HepG2 (cell line): Measurements from ENCODE around the gene TSPAN9. TPM values are rescaled to one million over a fixed set of nuclear protein-coding genes. Genes with fewer than 3 reads are reported as not detected.

Experiments
- ATAC-seq: fragments of 200-7000 bp; cut with Tn5 transposase; 3 replicates; pipeline ENCODE4 v1.9.1; 2020; ENCODE audit warnings: mild to moderate bottlenecking, moderate library complexity
- BruUV-seq: library from RNA; stranded (reverse); fragments of 400-500 nt; replicated peaks from 2 replicates; lab custom pipeline; 2021; lab: Mats Ljungman, UMichigan
- CTCF ChIA-PET: fragments of 300-600 bp; formaldehyde crosslinking; extraction: SDS; loops from one replicate; lab custom pipeline; 2021; ENCODE audit warnings: low total read pairs, inconsistent platforms, low intra/inter-chr PET ratio; lab: Yijun Ruan, JAX
- POLR2A ChIA-PET: fragments of 350-600 bp; sonication (Branson Sonifier 250); formaldehyde crosslinking; loops from one replicate; lab custom pipeline; 2020; ENCODE audit warnings: antibody characterized with exemption, inconsistent platforms; lab: Yijun Ruan, JAX
- DNase-seq: peaks from one replicate; pipeline ENCODE4 v3.0.0-alpha.2; 2015; ENCODE audit warnings: low spot score
- FAIRE-seq: peaks from 3 replicates; lab custom pipeline; 2011; peaks lifted over from hg19 to GRCh38; lab: Jason Lieb, UNC
- H2AFZ ChIP-seq: one replicate; pipeline ENCODE4 v1.6.1; 2011; ENCODE audit warnings: low read length, inconsistent platforms
- H3K27ac ChIP-seq: fragments of 300-600 bp; 3 replicates; pipeline ENCODE4 v1.8.0; 2011; ENCODE audit warnings: mixed run types, mild to moderate bottlenecking, mixed read lengths, low read length, inconsistent platforms; ENCODE audit not compliant: insufficient read depth; ENCODE audit errors: extremely low read length
- H3K27me3 ChIP-seq, 2 experiments: fragments of 200-600 bp in 1 of 2; 2 replicates in 1 of 2; 3 replicates in 1 of 2; pipeline versions ENCODE4 v1.6.0 to v1.8.0; 2011; ENCODE audit warnings: low read length in 2 of 2, mild to moderate bottlenecking in 2 of 2, moderate library complexity in 2 of 2, inconsistent platforms in 1 of 2; ENCODE audit not compliant: insufficient read depth in 2 of 2, control insufficient read depth in 1 of 2
- H3K36me3 ChIP-seq, 2 experiments: fragments of 200-600 bp in 1 of 2; replicated peaks in 1 of 2; 2 replicates in 1 of 2; 3 replicates in 1 of 2; pipeline versions ENCODE4 v1.5.1 to v1.8.0; 2011; ENCODE audit warnings: low read length in 2 of 2, inconsistent platforms in 1 of 2; ENCODE audit not compliant: insufficient read depth in 2 of 2, control insufficient read depth in 1 of 2
- H3K4me1 ChIP-seq: 2 replicates; pipeline ENCODE4 v1.5.1; 2012; ENCODE audit warnings: low read length, inconsistent platforms; ENCODE audit not compliant: insufficient read depth
- H3K4me2 ChIP-seq: 2 replicates; pipeline ENCODE4 v1.6.0; 2011; ENCODE audit warnings: low read depth, low read length, inconsistent platforms
- H3K4me3 ChIP-seq, 3 experiments: fragments of 200-600 bp in 1 of 3; sonication (generic), shearing (Covaris generic) in 1 of 3; replicated peaks in 1 of 3; 2 replicates each; pipeline ENCODE4 v1.5.1; 2011 to 2016; ENCODE audit warnings: low read length in 3 of 3, inconsistent platforms in 2 of 3, low read depth in 2 of 3, mild to moderate bottlenecking in 2 of 3, control low read depth in 1 of 3, mixed read lengths in 1 of 3; ENCODE audit not compliant: insufficient read depth in 1 of 3
- H3K79me2 ChIP-seq: one replicate; pipeline ENCODE4 v1.6.1; 2011; ENCODE audit warnings: low read length, inconsistent platforms; ENCODE audit not compliant: insufficient read depth
- H3K9ac ChIP-seq: 2 replicates; pipeline ENCODE4 v1.6.0; 2011; ENCODE audit warnings: mild to moderate bottlenecking, low read depth, low read length, inconsistent platforms; ENCODE audit not compliant: insufficient read depth
- H3K9me3 ChIP-seq: 2 replicates; pipeline ENCODE4 v1.5.1; 2012; ENCODE audit warnings: mild to moderate bottlenecking, low read length
- H4K20me1 ChIP-seq: 2 replicates; pipeline ENCODE4 v1.6.0; 2011; ENCODE audit warnings: inconsistent platforms, mild to moderate bottlenecking, low read length, moderate library complexity; ENCODE audit not compliant: insufficient read depth
- ATRX ChIP-seq: sonication (generic); formaldehyde crosslinking; IDR thresholded peaks from 2 replicates; pipeline ENCODE4 v1.4.0; 2020; ENCODE audit warnings: missing genetic modification reagents, borderline replicate concordance
- BATF2 ChIP-seq: sonication (generic); formaldehyde crosslinking; IDR thresholded peaks from 2 replicates; pipeline ENCODE4 v1.8.0; 2022; ENCODE audit warnings: mild to moderate bottlenecking, missing genetic modification reagents, moderate library complexity
- CTCF ChIP-seq: sonication (generic); formaldehyde crosslinking; IDR thresholded peaks from 2 replicates; pipeline ENCODE4 v1.5.0; 2020; ENCODE audit warnings: mild to moderate bottlenecking, missing genetic modification reagents, moderate library complexity
- FIP1L1 ChIP-seq: fragments of 200-400 bp; formaldehyde crosslinking; IDR thresholded peaks from 2 replicates; pipeline ENCODE4 v1.6.1; 2018; ENCODE audit warnings: low read depth, mild to moderate bottlenecking, low read length, moderate library complexity, borderline replicate concordance; ENCODE audit not compliant: insufficient read depth
- FOXA1 ChIP-seq, 2 experiments: fragments of 450-650 bp in 1 of 2; sonication (generic) in 1 of 2; formaldehyde crosslinking in 1 of 2; IDR thresholded peaks; 2 replicates each; pipeline versions ENCODE4 v1.4.0 to v1.6.1; 2016 to 2020; ENCODE audit warnings: missing genetic modification reagents in 1 of 2
- JUN ChIP-seq: sonication (generic); formaldehyde crosslinking; IDR thresholded peaks from 2 replicates; pipeline ENCODE4 v1.4.0; 2020; ENCODE audit warnings: mild to moderate bottlenecking, missing genetic modification reagents
- MED1 ChIP-seq: sonication (generic); formaldehyde crosslinking; IDR thresholded peaks from 2 replicates; pipeline ENCODE4 v1.4.0; 2020; ENCODE audit warnings: missing genetic modification reagents
- MTA3 ChIP-seq: sonication (generic); formaldehyde crosslinking; IDR thresholded peaks from 2 replicates; pipeline ENCODE4 v1.4.0; 2020; ENCODE audit warnings: missing genetic modification reagents
- PAWR ChIP-seq: sonication (generic); formaldehyde crosslinking; IDR thresholded peaks from 2 replicates; pipeline ENCODE4 v1.4.0; 2020; ENCODE audit warnings: missing genetic modification reagents, mild to moderate bottlenecking, borderline replicate concordance
- SAFB2 ChIP-seq: sonication (generic); formaldehyde crosslinking; IDR thresholded peaks from 2 replicates; pipeline ENCODE4 v1.5.1; 2020; ENCODE audit warnings: missing genetic modification reagents, low read depth, mild to moderate bottlenecking, borderline replicate concordance
- TOPORS ChIP-seq: sonication (generic); formaldehyde crosslinking; IDR thresholded peaks from 2 replicates; pipeline ENCODE4 v1.8.0; 2023; ENCODE audit warnings: mild to moderate bottlenecking, missing genetic modification reagents
- XBP1 ChIP-seq: sonication (generic); formaldehyde crosslinking; IDR thresholded peaks from 2 replicates; pipeline ENCODE4 v1.5.0; 2020; ENCODE audit warnings: missing genetic modification reagents
- ZBTB25 ChIP-seq: IDR thresholded peaks from 2 replicates; pipeline ENCODE4 v1.6.1; 2018; ENCODE audit warnings: missing genetic modification reagents
- ZKSCAN8 ChIP-seq: IDR thresholded peaks from 2 replicates; pipeline ENCODE4 v1.6.1; 2016; ENCODE audit warnings: borderline replicate concordance, missing genetic modification reagents, missing compliant biosample characterization
- ZNF839 ChIP-seq: sonication (generic); formaldehyde crosslinking; IDR thresholded peaks from 2 replicates; pipeline ENCODE4 v1.4.0; 2020; ENCODE audit warnings: missing genetic modification reagents, mild to moderate bottlenecking, borderline replicate concordance
- WGBS: methylation state at CpG from one replicate; pipeline ENCODE4 v1.1.6; 2017; ENCODE audit warnings: low lambda C conversion rate; 5-methylcytosine and 5-hydroxymethylcytosine counted together
- in situ Hi-C: cut with HindIII; loops from 2 replicates; pipeline ENCODE4 v1.10.0; 2017; ENCODE audit warnings: low pct_unique_long_range_greater_than_20kb; ENCODE audit not compliant: extremely low pct_ligation_motif_present
- intact Hi-C: fragments of 100-400 bp; cut with micrococcal nuclease; formaldehyde crosslinking; loops from one replicate; pipeline ENCODE4 v1.10.0; 2022; ENCODE audit not compliant: unreplicated experiment
- polyA plus RNA-seq, 8 experiments: library from polyadenylated mRNA; depleted of rRNA in 3 of 8; stranded (reverse) in 7 of 8; unstranded in 1 of 8; fragments of >200 nt; fragmentation: Illumina TruSeq in 4 of 8; extraction: Trizol in 4 of 8; gene quantifications; 2 replicates each; pipeline versions ENCODE4 v1.2.1 to v1.2.3, GENCODE V29; 2011 to 2016; ENCODE audit warnings: low read depth in 4 of 8, missing spikeins in 1 of 8, mixed read lengths in 1 of 8; ENCODE audit not compliant: insufficient read depth in 1 of 8
- total RNA-seq, 5 experiments: library from RNA; depleted of rRNA; stranded (reverse); fragments of >200 nt; fragmentation: Illumina TruSeq; extraction: Trizol; gene quantifications; 2 replicates each; pipeline ENCODE4 v1.2.3, GENCODE V29; 2016; ENCODE audit warnings: low read depth in 1 of 5

TSPAN9 gene
- total and polyA plus RNA-seq, 2 of the 13 experiments (the other 11 are each of a cell fraction or from before 2014, with no cell fraction given) = 18.1 to 42.3 TPM

- H3K4me3 ChIP-seq = no peak overlapping the region
- H3K4me2 ChIP-seq = no peak overlapping the region
- no peaks in the 10 kb centered on the region for H3K9me3 ChIP-seq
- no peaks in the 10 kb centered on the region for H3K36me3 ChIP-seq
- in situ Hi-C loops = loop anchor here (10.0 kb wide), 1 partner anchor 205 kb away; no protein-coding TSS in a partner anchor
- H4K20me1 ChIP-seq = no peaks in the 10 kb centered on the region
- no peak for ATAC-seq
- peaks cover 0 to 16% of the 10 kb centered on the region in 2 experiments; a peak in 2 of 5 replicates for H3K27me3 ChIP-seq
- intact Hi-C loops = no loop called here
- H3K4me1 ChIP-seq = peaks cover 36% of the 10 kb centered on the region
- H3K9ac ChIP-seq = no peak overlapping the region
- H3K79me2 ChIP-seq = no peaks in the 10 kb centered on the region
- BruUV-seq = no TSS peak
- DNase-seq = no peak
- no peak for TF ChIP-seq MED1
- no peak for TF ChIP-seq ATRX (CRISPR knock-in tag)
- FAIRE-seq = no peak
- H2AFZ ChIP-seq = no peak overlapping the region
- ChIA-PET CTCF (no interaction called here), POLR2A (no interaction called here)
- no peak overlapping the region for H3K27ac ChIP-seq
- WGBS = 28% methylated on average over 4 of the region's 4 CpGs
Observed at GRCh38 chr12:3069714-3070113, 7.5 kb upstream of the TSPAN9 start.

- H3K27ac ChIP-seq = no peak overlapping the region
- no peaks in the 10 kb centered on the region for H3K9me3 ChIP-seq
- ChIA-PET POLR2A (no interaction called here), CTCF (no interaction called here)
- H3K9ac ChIP-seq = no peak overlapping the region
- H2AFZ ChIP-seq = no peak overlapping the region
- WGBS = 4% methylated on average over 8 of the region's 8 CpGs
- H3K36me3 ChIP-seq = no peaks in the 10 kb centered on the region
- FAIRE-seq (no peak), ATAC-seq (peak; percentile 79), DNase-seq (peak; percentile 58)
- H3K4me3 ChIP-seq = peak overlapping the region in 1 of 3 experiments; percentile 33; a peak in 2 of 6 replicates
- in situ Hi-C loops = loop anchor here (10.0 kb wide), 1 partner anchor 204 kb away; no protein-coding TSS in a partner anchor
- intact Hi-C loops = no loop called here
- peak overlapping the region; percentile 69 for H3K4me2 ChIP-seq
- peaks cover 0 to 16% of the 10 kb centered on the region in 2 experiments; a peak in 2 of 5 replicates for H3K27me3 ChIP-seq
- H3K4me1 ChIP-seq = peaks cover 43% of the 10 kb centered on the region
- H4K20me1 ChIP-seq = no peaks in the 10 kb centered on the region
- no TSS peak for BruUV-seq
- no peaks in the 10 kb centered on the region for H3K79me2 ChIP-seq
- no peak for TF ChIP-seq JUN (CRISPR knock-in tag)
- no peak for TF ChIP-seq PAWR (CRISPR knock-in tag)
- no peak for TF ChIP-seq BATF2 (CRISPR knock-in tag)
- no peak for TF ChIP-seq FIP1L1
- no peak for TF ChIP-seq ZNF839
- no peak for TF ChIP-seq SAFB2
- TF ChIP-seq CTCF (CRISPR knock-in tag) = peak; percentile 40
- TF ChIP-seq MTA3 = no peak
- no peak for TF ChIP-seq FOXA1 (IDR thresholded peaks at IDR 0.05)
- no peak for TF ChIP-seq FOXA1 (CRISPR knock-in tag; IDR thresholded peaks at IDR 0.05)
- TF ChIP-seq TOPORS (CRISPR knock-in tag) = no peak
- no peak for TF ChIP-seq ZKSCAN8
- TF ChIP-seq ZBTB25 = no peak
- TF ChIP-seq XBP1 (CRISPR knock-in tag) = no peak
Observed at GRCh38 chr12:3071107-3071506, 6.1 kb upstream of the TSPAN9 start.
